HK-2 (cell line): Measurements from ENCODE around the gene MPIG6B.

Experiments
- DNase-seq: peaks from one replicate; pipeline ENCODE4 v3.0.0-alpha.2; 2018; ENCODE audit not compliant: unreplicated experiment

The MPIG6B gene

GRCh38 chr6:31767096-31767645 is 44.0 kb downstream of the MPIG6B start:
- no peak for DNase-seq

- DNase-seq, result no peak
Measured at GRCh38 chr6:31768363-31769257, 45.4 kb downstream of the MPIG6B start.

GRCh38 chr6:31769684-31770371 is 46.7 kb downstream of the MPIG6B start:
- peak; percentile 84 for DNase-seq

GRCh38 chr6:31770860-31771259 is 47.7 kb downstream of the MPIG6B start:
- no peak for DNase-seq

- no peak for DNase-seq
Measured at GRCh38 chr6:31771992-31772358, 48.8 kb downstream of the MPIG6B start.

- no peak for DNase-seq
Measured at GRCh38 chr6:31775184-31775583, 52.0 kb downstream of the MPIG6B start.

GRCh38 chr6:31775633-31776484 is 52.7 kb downstream of the MPIG6B start:
- no peak for DNase-seq
